ENCODE measurements around the gene DRAP1.

The DRAP1 gene

DNA sequence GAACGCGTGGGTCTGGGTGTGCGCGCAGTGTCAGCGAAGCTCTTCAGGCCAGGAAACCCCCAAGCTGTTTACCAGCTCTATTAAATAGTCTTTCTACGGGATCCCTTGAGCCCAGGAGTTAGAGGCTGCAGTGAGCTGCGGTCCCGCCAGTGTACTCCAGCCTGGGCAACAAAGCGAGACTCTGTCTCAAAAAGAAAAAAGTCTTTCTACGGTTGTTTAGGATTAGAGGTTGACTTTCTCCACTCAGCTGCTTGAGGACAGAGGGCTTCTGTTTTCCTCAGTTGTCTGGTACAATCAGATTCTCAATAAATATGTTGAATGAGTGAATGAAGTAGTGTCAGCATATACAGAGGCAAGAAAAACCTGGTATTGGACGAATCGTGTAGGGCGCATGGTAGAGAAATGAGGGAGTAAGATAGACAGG lies 42.9 kb downstream of the DRAP1 start:
- peak overlapping the region; percentile 99 for H3K9ac ChIP-seq (ENCODE audit: insufficient read length, low read depth)
- DNase-seq (ENCODE audit: low read depth, low spot score): no peak
- H3K9me3 ChIP-seq (ENCODE audit: insufficient read depth, low read length): no peaks in the 10 kb centered on the region
- H3K36me3 ChIP-seq (ENCODE audit: insufficient read depth, insufficient read length, low read length): peaks cover 35% of the 10 kb centered on the region
- TF ChIP-seq SUZ12 (IDR thresholded peaks at IDR 0.05; ENCODE audit: extremely low read depth, insufficient read depth, insufficient read length) (no peak), ZNF274 (IDR thresholded peaks at IDR 0.05; ENCODE audit: low read depth, low read length) (no peak), YY1 (IDR thresholded peaks at IDR 0.05; ENCODE audit: insufficient read depth, insufficient read length) (no peak)
- peak overlapping the region; percentile 95 for H3K4me3 ChIP-seq (ENCODE audit: insufficient read length, low read depth)
- no peaks in the 10 kb centered on the region for H3K27me3 ChIP-seq (ENCODE audit: insufficient read depth, insufficient read length)
- peaks cover 14% of the 10 kb centered on the region for H3K4me1 ChIP-seq (ENCODE audit: insufficient read depth, insufficient read length)

GRCh38 chr11:65964906-65965305 lies 45.7 kb downstream of the DRAP1 start:
- Histone ChIP-seq H3K4me3 (ENCODE audit: insufficient read length, low read depth) (no peak overlapping the region), H3K27me3 (ENCODE audit: insufficient read depth, insufficient read length) (no peaks in the 10 kb centered on the region), H3K4me1 (ENCODE audit: insufficient read depth, insufficient read length) (peaks cover 11% of the 10 kb centered on the region), H3K36me3 (ENCODE audit: insufficient read depth, insufficient read length, low read length) (peaks cover 62% of the 10 kb centered on the region), H3K9ac (ENCODE audit: insufficient read length, low read depth) (no peak overlapping the region), H3K9me3 (ENCODE audit: insufficient read depth, low read length) (no peaks in the 10 kb centered on the region)
- DNase-seq (ENCODE audit: low read depth, low spot score): no peak
- no peak for TF ChIP-seq SUZ12 (IDR thresholded peaks at IDR 0.05; ENCODE audit: extremely low read depth, insufficient read depth, insufficient read length)

DNA sequence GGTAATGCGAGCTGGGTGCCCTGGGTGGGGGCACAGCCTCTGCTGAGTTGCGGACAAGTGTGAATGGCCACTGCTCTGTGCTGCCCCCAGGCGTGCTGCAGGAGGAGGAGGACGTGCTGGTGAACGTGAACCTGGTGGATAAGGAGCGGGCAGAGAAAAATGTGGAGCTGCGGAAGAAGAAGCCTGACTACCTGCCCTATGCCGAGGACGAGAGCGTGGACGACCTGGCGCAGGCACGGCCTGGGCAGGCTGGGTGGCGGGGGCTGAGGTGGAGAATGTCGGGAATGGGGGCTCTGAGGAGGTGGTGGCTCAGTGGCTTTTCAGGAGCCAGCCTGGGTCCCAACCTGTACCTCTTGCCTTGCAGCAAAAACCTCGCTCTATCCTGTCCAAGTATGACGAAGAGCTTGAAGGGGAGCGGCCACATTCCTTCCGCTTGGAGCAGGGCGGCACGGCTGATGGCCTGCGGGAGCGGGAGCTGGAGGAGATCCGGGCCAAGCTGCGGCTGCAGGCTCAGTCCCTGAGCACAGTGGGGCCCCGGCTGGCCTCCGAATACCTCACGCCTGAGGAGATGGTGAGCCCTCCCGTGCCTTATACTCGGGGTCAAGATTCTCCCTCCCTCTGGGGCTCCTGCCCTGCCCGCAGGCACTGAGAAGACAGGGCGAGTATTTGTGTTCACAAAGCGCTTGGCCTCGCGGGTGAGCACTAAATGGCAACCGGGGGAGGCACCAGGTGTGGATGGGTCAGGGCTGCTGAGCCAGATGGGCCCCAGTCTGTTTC lies 46.9 kb downstream of the DRAP1 start:
- no peak for TF ChIP-seq ZNF274 (IDR thresholded peaks at IDR 0.05; ENCODE audit: low read depth, low read length)
- no peak for TF ChIP-seq YY1 (IDR thresholded peaks at IDR 0.05; ENCODE audit: insufficient read depth, insufficient read length)
- no peak for TF ChIP-seq SUZ12 (IDR thresholded peaks at IDR 0.05; ENCODE audit: extremely low read depth, insufficient read depth, insufficient read length)
- DNase-seq (ENCODE audit: low read depth, low spot score): no peak
- H3K9me3 ChIP-seq (ENCODE audit: insufficient read depth, low read length): no peaks in the 10 kb centered on the region
- H3K4me3 ChIP-seq (ENCODE audit: insufficient read length, low read depth): no peak overlapping the region
- H3K9ac ChIP-seq (ENCODE audit: insufficient read length, low read depth): no peak overlapping the region
- no peaks in the 10 kb centered on the region for H3K27me3 ChIP-seq (ENCODE audit: insufficient read depth, insufficient read length)
- H3K36me3 ChIP-seq (ENCODE audit: insufficient read depth, insufficient read length, low read length): peaks cover 68% of the 10 kb centered on the region
- peaks cover 11% of the 10 kb centered on the region for H3K4me1 ChIP-seq (ENCODE audit: insufficient read depth, insufficient read length)

DNA sequence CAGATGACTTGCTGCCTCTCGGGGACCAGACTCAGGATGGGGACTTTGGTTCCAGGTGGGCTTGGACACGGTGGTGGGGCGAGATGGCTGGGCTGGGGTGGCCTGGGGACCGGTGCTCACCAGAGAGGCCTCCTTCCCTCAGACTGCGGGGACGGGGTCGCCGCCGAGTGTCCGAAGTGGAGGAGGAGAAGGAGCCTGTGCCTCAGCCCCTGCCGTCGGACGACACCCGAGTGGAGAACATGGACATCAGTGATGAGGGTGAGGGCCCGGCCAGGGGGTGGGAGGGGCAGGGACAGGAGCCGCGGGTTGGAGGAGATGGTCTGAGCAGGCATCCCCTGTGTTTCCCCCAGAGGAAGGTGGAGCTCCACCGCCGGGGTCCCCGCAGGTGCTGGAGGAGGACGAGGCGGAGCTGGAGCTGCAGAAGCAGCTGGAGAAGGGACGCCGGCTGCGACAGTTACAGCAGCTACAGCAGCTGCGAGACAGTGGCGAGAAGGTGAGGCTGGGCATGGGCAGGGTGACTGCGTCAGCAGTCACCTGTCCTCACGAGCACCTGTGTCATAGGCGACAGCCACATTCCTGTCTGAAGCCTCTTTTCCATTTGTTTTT lies 48.2 kb downstream of the DRAP1 start:
- Histone ChIP-seq H3K9ac (ENCODE audit: insufficient read length, low read depth) (no peak overlapping the region), H3K27me3 (ENCODE audit: insufficient read depth, insufficient read length) (no peaks in the 10 kb centered on the region), H3K4me1 (ENCODE audit: insufficient read depth, insufficient read length) (peaks cover 11% of the 10 kb centered on the region), H3K4me3 (ENCODE audit: insufficient read length, low read depth) (no peak overlapping the region), H3K9me3 (ENCODE audit: insufficient read depth, low read length) (no peaks in the 10 kb centered on the region), H3K36me3 (ENCODE audit: insufficient read depth, insufficient read length, low read length) (peaks cover 75% of the 10 kb centered on the region)
- DNase-seq (ENCODE audit: low read depth, low spot score): no peak
- TF ChIP-seq ZNF274 (IDR thresholded peaks at IDR 0.05; ENCODE audit: low read depth, low read length) (no peak), SUZ12 (IDR thresholded peaks at IDR 0.05; ENCODE audit: extremely low read depth, insufficient read depth, insufficient read length) (no peak), YY1 (IDR thresholded peaks at IDR 0.05; ENCODE audit: insufficient read depth, insufficient read length) (no peak)

DNA sequence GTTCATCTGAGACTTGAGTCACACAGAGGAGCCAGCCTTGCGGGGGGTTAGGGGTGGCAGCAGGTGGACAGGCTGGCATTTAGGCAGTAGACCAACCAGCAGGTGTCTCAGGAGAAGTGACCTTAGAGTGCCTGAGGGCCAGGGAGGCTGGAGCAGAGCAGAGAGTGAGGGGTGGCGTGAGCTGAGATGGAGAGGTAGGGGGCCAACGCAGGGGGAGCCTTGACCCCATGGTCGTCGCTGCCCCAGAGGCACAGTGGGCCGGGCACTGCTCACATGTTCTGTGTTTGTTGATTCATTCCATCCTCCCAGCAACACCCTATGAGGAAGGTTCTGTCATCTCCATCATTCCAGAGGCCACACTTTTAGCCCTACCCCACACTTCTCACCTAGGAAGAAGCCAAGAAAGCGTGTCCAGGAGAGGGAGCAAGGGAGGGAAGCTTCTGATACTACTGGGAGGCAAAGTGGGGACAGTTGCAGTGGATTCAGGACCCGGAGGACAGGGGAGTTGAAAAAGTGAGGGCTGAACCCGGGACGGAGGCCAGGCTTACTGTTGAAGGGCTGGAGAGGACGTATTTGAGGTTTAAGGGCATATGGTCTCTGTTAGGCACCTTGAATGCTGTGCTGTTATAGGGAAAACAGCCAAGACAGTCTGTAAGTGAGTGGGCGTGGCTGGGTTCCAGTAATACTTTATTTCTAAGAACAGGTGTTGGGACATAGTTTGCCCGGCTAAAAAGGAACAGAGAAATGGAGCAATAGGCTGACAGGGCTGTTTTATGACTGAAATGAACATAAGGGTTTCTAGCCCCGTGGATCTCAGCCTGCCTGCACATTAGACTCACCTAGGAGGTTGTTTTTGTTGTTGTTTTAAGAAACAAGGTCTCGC lies 49.6 kb downstream of the DRAP1 start:
- Histone ChIP-seq H3K36me3 (ENCODE audit: insufficient read depth, insufficient read length, low read length) (peaks cover 84% of the 10 kb centered on the region), H3K9me3 (ENCODE audit: insufficient read depth, low read length) (no peaks in the 10 kb centered on the region), H3K27me3 (ENCODE audit: insufficient read depth, insufficient read length) (no peaks in the 10 kb centered on the region), H3K4me3 (ENCODE audit: insufficient read length, low read depth) (no peak overlapping the region), H3K9ac (ENCODE audit: insufficient read length, low read depth) (no peak overlapping the region), H3K4me1 (ENCODE audit: insufficient read depth, insufficient read length) (peaks cover 11% of the 10 kb centered on the region)
- TF ChIP-seq ZNF274 (IDR thresholded peaks at IDR 0.05; ENCODE audit: low read depth, low read length): no peak
- no peak for TF ChIP-seq SUZ12 (IDR thresholded peaks at IDR 0.05; ENCODE audit: extremely low read depth, insufficient read depth, insufficient read length)
- TF ChIP-seq YY1 (IDR thresholded peaks at IDR 0.05; ENCODE audit: insufficient read depth, insufficient read length): no peak
- DNase-seq (ENCODE audit: low read depth, low spot score): no peak
